ENCODE data around the gene TMEM161A.
A peak's percentile ranks its signal among the peaks of the same experiment; 100 is the strongest.
"Not testable (repeated sequence)": the region's sequence is repeated elsewhere in the genome, so short reads cannot be mapped to it uniquely, and the experiment has no call there.

TMEM161A gene

DNA sequence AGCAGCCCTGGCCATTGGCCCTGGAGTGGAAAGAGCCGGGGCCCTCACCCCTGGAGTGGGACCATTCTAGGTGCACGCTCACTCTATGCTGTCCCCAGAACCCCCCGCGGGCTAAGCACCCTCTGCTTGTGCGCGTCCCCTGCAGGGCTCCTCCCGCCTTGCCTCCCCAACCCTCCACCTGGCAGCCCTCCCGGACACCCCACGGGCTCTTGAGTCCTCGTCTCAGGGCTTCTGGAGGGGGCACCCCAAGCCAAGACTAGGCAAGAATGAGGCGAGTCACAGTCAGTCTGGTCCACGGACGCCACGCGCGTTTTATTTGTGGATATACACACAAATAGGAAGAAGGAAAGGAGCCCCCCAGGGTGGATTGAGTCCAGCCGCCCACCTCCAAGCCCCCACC, 7.0 kb upstream of the TMEM161A start:
- H3K27ac ChIP-seq: no peak overlapping the region
- TF ChIP-seq ZFX (IDR thresholded peaks at IDR 0.05; ENCODE audit: borderline replicate concordance): no peak
- no peak for TF ChIP-seq CTCF (IDR thresholded peaks at IDR 0.05)

DNA sequence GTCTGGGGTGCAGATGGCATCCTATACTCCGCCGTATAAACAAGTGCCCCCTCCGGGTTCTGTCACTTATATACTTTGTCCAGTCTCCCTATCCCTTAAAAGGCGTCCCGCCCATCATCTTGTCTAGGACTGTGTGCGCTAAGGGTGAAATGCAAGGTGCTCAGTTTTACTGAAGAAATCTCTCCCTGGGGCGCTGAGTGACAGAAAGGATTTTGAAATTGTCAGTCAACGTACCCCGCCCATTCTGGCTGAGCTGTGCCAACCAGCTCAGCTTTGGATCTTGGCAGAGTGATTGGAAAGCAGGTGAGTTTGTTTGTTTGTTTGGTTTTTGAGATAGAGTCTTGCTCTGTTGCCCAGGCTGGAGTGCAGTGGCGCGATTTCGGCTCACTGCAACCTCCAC, 4.1 kb upstream of the TMEM161A start:
- H3K27ac ChIP-seq: no peak overlapping the region
- TF ChIP-seq CTCF (IDR thresholded peaks at IDR 0.05) (no peak), ZFX (IDR thresholded peaks at IDR 0.05; ENCODE audit: borderline replicate concordance) (no peak)

DNA sequence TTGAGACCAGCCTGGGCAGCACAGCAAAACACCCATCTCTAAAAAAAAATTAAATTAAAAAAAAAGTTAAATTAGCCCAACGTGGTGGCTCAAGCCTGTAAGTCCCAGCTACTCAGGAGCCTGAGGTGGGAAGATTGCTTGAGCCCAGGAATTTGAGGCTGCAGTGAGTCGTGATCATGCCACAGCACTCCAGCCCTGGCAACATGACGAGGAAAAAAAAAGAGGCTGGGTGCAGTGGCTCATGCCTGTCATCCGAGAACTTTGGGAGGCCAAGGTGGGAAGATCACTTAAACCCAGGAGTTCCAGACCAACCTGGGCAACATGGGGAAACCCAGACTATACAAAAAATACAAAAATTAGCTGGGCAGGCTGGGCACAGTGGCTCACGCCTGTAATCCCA, 2.2 kb upstream of the TMEM161A start:
- no peak for TF ChIP-seq ZFX (IDR thresholded peaks at IDR 0.05; ENCODE audit: borderline replicate concordance)
- no peak for TF ChIP-seq CTCF (IDR thresholded peaks at IDR 0.05)
- H3K27ac ChIP-seq: no peak overlapping the region

DNA sequence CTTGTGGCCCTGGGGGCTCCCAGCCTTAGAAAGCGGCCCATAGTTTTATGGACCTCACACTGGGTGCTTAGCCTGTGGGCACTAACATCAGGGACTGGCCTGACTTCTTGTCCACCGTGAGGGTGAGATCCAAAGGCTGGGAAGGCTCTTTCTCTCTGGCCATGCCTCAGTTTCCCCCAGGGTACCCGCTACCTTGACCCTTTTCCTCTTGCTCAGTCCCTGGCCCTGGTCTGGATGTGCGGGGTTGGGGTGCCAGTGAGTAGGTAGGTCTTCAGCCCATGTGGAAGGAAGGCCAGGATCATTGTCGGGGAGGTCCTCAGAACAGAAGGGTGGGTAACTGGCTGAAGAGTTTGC, 1.6 kb upstream of the TMEM161A start:
- TF ChIP-seq CTCF (IDR thresholded peaks at IDR 0.05): peak; percentile 68
- TF ChIP-seq ZFX (IDR thresholded peaks at IDR 0.05; ENCODE audit: borderline replicate concordance): no peak
- H3K27ac ChIP-seq: no peak overlapping the region

DNA sequence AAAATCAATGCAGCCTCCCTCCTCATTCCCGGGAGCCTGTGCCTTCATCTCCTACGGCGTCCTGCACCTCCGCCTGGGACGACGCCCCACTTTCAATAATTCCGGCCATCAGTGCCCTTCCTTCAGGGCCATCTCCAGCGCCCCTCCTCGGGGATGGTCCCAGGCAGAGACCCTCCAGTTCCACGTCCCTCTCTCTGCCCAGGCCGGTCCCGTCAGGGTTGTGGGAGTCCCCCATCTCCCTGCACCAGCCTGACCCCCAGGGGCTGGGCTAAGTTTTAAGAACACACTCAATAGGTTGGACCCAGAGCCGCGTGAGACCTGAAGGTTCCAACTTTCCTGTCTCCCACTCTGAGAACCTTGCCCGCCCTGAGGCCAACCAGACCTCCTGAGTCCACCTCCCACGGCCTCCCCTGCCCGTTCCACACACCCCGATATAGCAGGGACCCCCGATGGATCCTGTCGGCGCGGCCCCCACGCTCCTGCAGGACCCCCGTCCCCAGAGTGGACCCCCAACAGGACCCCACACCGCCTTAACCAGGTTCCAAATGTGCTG, 646 bp downstream of the TMEM161A start:
- H3K27ac ChIP-seq: peak overlapping the region; percentile 59
- TF ChIP-seq ZFX (IDR thresholded peaks at IDR 0.05; ENCODE audit: borderline replicate concordance) (no peak), CTCF (IDR thresholded peaks at IDR 0.05) (no peak)

DNA sequence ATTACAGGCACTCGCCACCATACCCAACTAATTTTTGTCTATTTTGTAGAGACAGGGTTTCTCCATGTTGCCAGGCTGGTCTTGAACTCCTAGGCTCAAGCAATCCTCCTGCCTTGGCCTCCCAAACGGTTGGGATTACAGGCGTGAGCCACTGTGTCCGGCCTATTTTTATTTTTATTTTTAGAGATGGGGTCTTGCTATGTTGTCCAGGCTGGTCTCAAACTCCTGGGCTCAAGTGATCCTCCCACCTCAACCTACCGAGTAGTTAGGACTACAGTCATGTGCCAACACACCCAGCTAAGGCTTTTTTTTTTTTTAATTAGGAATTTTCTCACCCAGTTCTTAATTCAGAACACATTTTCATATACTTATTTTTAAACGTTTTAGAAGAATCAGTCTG, 2.6 kb downstream of the TMEM161A start:
- H3K27ac ChIP-seq: not testable (repeated sequence)

DNA sequence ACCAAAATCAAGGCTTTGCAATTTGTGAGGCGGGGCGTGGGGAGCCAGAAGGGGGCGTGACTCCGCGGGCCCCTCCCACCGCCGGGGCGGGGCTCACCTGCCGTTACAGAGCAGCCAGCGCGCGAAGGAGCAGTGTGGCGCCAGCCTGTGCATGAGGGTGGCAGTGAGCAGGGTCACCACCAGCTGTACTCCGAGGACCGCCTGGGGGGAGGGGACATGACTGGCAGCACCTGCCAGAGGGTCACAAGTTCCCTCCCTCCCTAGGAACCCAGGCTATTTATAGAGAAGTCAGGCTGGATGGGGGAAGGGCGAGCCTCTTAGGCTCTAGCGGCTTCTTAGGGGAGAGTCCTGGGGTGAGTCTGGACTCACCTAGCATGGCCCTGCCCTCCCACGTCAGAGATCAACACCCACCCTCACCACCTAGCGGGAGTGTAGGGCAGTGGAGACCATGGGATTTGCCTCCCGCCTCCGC, 3.6 kb downstream of the TMEM161A start:
- H3K27ac ChIP-seq: no peak overlapping the region

More for the DNA sequence above, 3.6 kb downstream of the TMEM161A start:
- no peak for TF ChIP-seq ZFX (IDR thresholded peaks at IDR 0.05; ENCODE audit: borderline replicate concordance)
- no peak for TF ChIP-seq CTCF (IDR thresholded peaks at IDR 0.05)
